Astrocyte of the cerebellum (primary cell): ENCODE measurements around the gene MIS18BP1.

ENCODE experiments used
- DNase-seq: peaks from one replicate; pipeline ENCODE4 v3.0.0-alpha.2; 2011; ENCODE audit warnings: low read depth
- H3K4me3 ChIP-seq: 2 replicates; pipeline ENCODE4 v1.5.1; 2011; ENCODE audit warnings: mild to moderate bottlenecking, low read depth, low read length, moderate library complexity
- in situ Hi-C: cut with HindIII; loops from 2 replicates; pipeline ENCODE4 v1.10.0; 2017; ENCODE audit warnings: low sequenced_read_pairs
- TF ChIP-seq, protein P1 (sequence below): IDR thresholded peaks from 2 replicates; pipeline ENCODE4 v1.5.1; 2012; ENCODE audit warnings: low read length, low read depth, moderate library complexity, mild to moderate bottlenecking; ENCODE audit errors: missing control alignments

MIS18BP1 gene

GRCh38 chr14:45247427-45247826 is 5.6 kb downstream of the MIS18BP1 start:
- in situ Hi-C loops, result no loop called here
- TF ChIP-seq, protein P1, sequence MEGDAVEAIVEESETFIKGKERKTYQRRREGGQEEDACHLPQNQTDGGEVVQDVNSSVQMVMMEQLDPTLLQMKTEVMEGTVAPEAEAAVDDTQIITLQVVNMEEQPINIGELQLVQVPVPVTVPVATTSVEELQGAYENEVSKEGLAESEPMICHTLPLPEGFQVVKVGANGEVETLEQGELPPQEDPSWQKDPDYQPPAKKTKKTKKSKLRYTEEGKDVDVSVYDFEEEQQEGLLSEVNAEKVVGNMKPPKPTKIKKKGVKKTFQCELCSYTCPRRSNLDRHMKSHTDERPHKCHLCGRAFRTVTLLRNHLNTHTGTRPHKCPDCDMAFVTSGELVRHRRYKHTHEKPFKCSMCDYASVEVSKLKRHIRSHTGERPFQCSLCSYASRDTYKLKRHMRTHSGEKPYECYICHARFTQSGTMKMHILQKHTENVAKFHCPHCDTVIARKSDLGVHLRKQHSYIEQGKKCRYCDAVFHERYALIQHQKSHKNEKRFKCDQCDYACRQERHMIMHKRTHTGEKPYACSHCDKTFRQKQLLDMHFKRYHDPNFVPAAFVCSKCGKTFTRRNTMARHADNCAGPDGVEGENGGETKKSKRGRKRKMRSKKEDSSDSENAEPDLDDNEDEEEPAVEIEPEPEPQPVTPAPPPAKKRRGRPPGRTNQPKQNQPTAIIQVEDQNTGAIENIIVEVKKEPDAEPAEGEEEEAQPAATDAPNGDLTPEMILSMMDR, result no peak
- DNase-seq, result no peak
- no peak overlapping the region for H3K4me3 ChIP-seq

- no peak for DNase-seq
- in situ Hi-C loops, result no loop called here
- TF ChIP-seq, protein P1, result no peak
- no peak overlapping the region for H3K4me3 ChIP-seq
These were observed 6.3 kb downstream of the MIS18BP1 start for GRCh38 chr14:45246691-45247090.

DNA sequence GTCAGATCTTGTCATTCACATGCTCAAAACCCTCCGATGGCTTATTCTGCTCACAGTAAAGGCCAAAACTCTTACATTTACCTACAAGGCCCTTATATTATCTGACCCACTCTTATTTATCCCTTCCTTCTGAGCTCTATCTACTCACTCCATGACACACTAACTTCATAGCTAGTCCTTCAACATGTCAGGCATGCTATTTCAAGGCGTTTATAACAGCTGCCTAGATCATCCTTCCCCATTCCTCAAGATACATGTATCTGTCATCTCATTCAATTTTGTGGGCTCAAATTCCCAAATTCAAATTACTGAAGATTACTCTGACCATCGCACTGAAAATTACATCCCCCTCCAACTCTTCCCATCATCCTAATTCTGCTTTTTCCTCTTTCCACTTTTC is 6.9 kb downstream of the MIS18BP1 start:
- in situ Hi-C loops, result no loop called here
- H3K4me3 ChIP-seq, result no peak overlapping the region
- no peak for DNase-seq
- TF ChIP-seq, protein P1, result no peak

DNA sequence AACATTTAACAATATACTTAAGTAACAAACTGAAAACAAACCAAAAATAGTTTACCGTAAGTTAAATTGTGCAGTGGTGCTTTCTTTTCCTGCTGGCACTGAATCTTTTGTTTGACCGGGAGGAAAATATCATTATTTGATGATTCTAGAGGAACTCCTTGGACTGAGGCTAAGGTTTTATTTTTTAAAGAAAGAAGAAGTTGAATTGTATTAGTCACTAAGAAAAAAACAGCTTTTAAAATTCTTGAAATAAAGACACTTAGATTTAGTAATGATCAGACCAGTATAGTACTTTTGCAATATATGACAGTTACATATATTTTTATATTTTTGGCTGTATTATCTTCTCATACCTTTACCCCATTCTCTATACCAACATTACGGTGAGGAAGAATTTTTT is 10.3 kb downstream of the MIS18BP1 start:
- TF ChIP-seq, protein P1, result no peak
- no peak overlapping the region for H3K4me3 ChIP-seq
- no peak for DNase-seq
- in situ Hi-C loops, result no loop called here

GRCh38 chr14:45238988-45239387 is 14.0 kb downstream of the MIS18BP1 start:
- DNase-seq, result no peak
- in situ Hi-C loops, result no loop called here
- H3K4me3 ChIP-seq, result no peak overlapping the region
- TF ChIP-seq, protein P1, result no peak

GRCh38 chr14:45227566-45227965 is 25.4 kb downstream of the MIS18BP1 start:
- TF ChIP-seq, protein P1, result no peak
- no peak overlapping the region for H3K4me3 ChIP-seq
- in situ Hi-C loops, result no loop called here
- no peak for DNase-seq
